IMR-90 (cell line): Measurements from ENCODE around the gene PLBD2. TPM values are rescaled to one million over a fixed set of nuclear protein-coding genes. Genes with fewer than 3 reads are reported as not detected.
A peak's percentile ranks its signal among the peaks of the same experiment; 100 is the strongest.

Experiments
- ATAC-seq: fragments of 200-7000 bp; cut with Tn5 transposase; 2 replicates; pipeline ENCODE4 v1.9.1; 2020; ENCODE audit warnings: low read depth, mild to moderate bottlenecking, moderate library complexity
- BruUV-seq: library from RNA; stranded (reverse); fragments of 400-500 nt; replicated peaks from 2 replicates; lab custom pipeline; 2021; lab: Mats Ljungman, UMichigan
- CTCF ChIA-PET: fragments of 300-600 bp; formaldehyde crosslinking; extraction: SDS; loops from one replicate; lab custom pipeline; 2021; ENCODE audit warnings: antibody characterized with exemption; lab: Yijun Ruan, JAX
- POLR2A ChIA-PET: fragments of 300-600 bp; sonication (Branson Sonifier 250); formaldehyde crosslinking; loops from one replicate; lab custom pipeline; 2022; ENCODE audit warnings: antibody characterized with exemption; ENCODE audit not compliant: unreplicated experiment; lab: Charles Lee
- DNase-seq: peaks from one replicate; pipeline ENCODE4 v3.0.0; 2013
- H2AFZ ChIP-seq: replicated peaks from 2 replicates; pipeline ENCODE3; 2013; ENCODE audit warnings: low read length, mild to moderate bottlenecking; ENCODE audit not compliant: poor library complexity
- H2AK5ac ChIP-seq: 2 replicates; pipeline ENCODE4 v1.6.1; 2013; ENCODE audit warnings: low read depth, low read length, inconsistent platforms
- H2AK9ac ChIP-seq: replicated peaks from 2 replicates; pipeline ENCODE3; 2013; ENCODE audit warnings: mild to moderate bottlenecking, low read depth, low read length, moderate library complexity; ENCODE audit not compliant: poor library complexity
- H2BK120ac ChIP-seq: 2 replicates; pipeline ENCODE4 v1.6.1; 2013; ENCODE audit warnings: low read depth, low read length, inconsistent platforms
- H2BK15ac ChIP-seq: 3 replicates; pipeline ENCODE4 v1.6.1; 2013; ENCODE audit warnings: low read depth, low read length, inconsistent platforms
- H2BK20ac ChIP-seq: 2 replicates; pipeline ENCODE4 v1.6.1; 2013; ENCODE audit warnings: low read depth, mild to moderate bottlenecking, inconsistent platforms, low read length, moderate library complexity
- H2BK5ac ChIP-seq: 2 replicates; pipeline ENCODE4 v1.6.1; 2013; ENCODE audit warnings: mild to moderate bottlenecking, low read depth, low read length, inconsistent platforms; ENCODE audit not compliant: poor library complexity, severe bottlenecking
- H3K14ac ChIP-seq: replicated peaks from 2 replicates; pipeline ENCODE4 v1.6.1; 2013; ENCODE audit warnings: low read depth, low read length, inconsistent platforms
- H3K18ac ChIP-seq: 2 replicates; pipeline ENCODE4 v1.6.1; 2013; ENCODE audit warnings: low read depth, low read length, control low read depth
- H3K23ac ChIP-seq: 2 replicates; pipeline ENCODE4 v1.6.1; 2013; ENCODE audit warnings: low read depth, low read length, inconsistent platforms
- H3K27ac ChIP-seq: 2 replicates; pipeline ENCODE4 v1.5.1; 2013; ENCODE audit warnings: mild to moderate bottlenecking, control low read depth, low read length; ENCODE audit not compliant: insufficient read depth
- H3K27me3 ChIP-seq: 2 replicates; pipeline ENCODE4 v1.6.1; 2013; ENCODE audit warnings: low read length; ENCODE audit not compliant: control insufficient read depth, insufficient read depth
- H3K36me3 ChIP-seq: 2 replicates; pipeline ENCODE4 v1.6.1; 2013; ENCODE audit warnings: low read length, mixed read lengths; ENCODE audit not compliant: control insufficient read depth, insufficient read depth
- H3K4ac ChIP-seq: 2 replicates; pipeline ENCODE4 v1.6.1; 2013; ENCODE audit warnings: low read depth, low read length, inconsistent platforms
- H3K4me1 ChIP-seq: 2 replicates; pipeline ENCODE4 v1.6.1; 2013; ENCODE audit warnings: low read length, mixed read lengths; ENCODE audit not compliant: control insufficient read depth, insufficient read depth
- H3K4me2 ChIP-seq: 2 replicates; pipeline ENCODE4 v1.6.1; 2013; ENCODE audit warnings: low read depth, mild to moderate bottlenecking, control low read depth, low read length, moderate library complexity
- H3K4me3 ChIP-seq: 2 replicates; pipeline ENCODE4 v1.5.1; 2013; ENCODE audit warnings: low read depth, mild to moderate bottlenecking, control low read depth, low read length, moderate library complexity; ENCODE audit not compliant: insufficient read depth
- H3K56ac ChIP-seq: 2 replicates; pipeline ENCODE4 v1.6.1; 2013; ENCODE audit warnings: low read length, inconsistent platforms; ENCODE audit not compliant: insufficient read depth; ENCODE audit errors: extremely low read depth
- H3K79me1 ChIP-seq, 2 experiments: 2 replicates each; pipeline ENCODE4 v1.6.1; 2013; ENCODE audit warnings: low read length in 2 of 2, inconsistent platforms in 1 of 2, low read depth in 1 of 2
- H3K9ac ChIP-seq: 2 replicates; pipeline ENCODE4 v1.6.1; 2013; ENCODE audit warnings: low read depth, low read length, control low read depth
- H3K9me1 ChIP-seq: 2 replicates; pipeline ENCODE4 v1.6.1; 2013; ENCODE audit warnings: low read length, inconsistent platforms; ENCODE audit not compliant: insufficient read depth
- H3K9me3 ChIP-seq: 2 replicates; pipeline ENCODE4 v1.6.1; 2013; ENCODE audit warnings: low read length; ENCODE audit not compliant: control insufficient read depth, insufficient read depth
- H4K20me1 ChIP-seq: 2 replicates; pipeline ENCODE4 v1.6.1; 2013; ENCODE audit warnings: low read length, inconsistent platforms; ENCODE audit not compliant: insufficient read depth
- H4K5ac ChIP-seq: 2 replicates; pipeline ENCODE4 v1.6.1; 2013; ENCODE audit warnings: mild to moderate bottlenecking, low read depth, low read length, control low read depth
- H4K8ac ChIP-seq, 2 experiments: 2 replicates each; pipeline ENCODE4 v1.6.1; 2013; ENCODE audit warnings: low read depth in 2 of 2, low read length in 2 of 2, control low read depth in 1 of 2, inconsistent platforms in 1 of 2
- H4K91ac ChIP-seq: 2 replicates; pipeline ENCODE4 v1.6.1; 2013; ENCODE audit warnings: low read depth, low read length, inconsistent platforms; ENCODE audit not compliant: insufficient read depth
- BHLHE40 ChIP-seq: fragments of 150-350 bp; IDR thresholded peaks from 2 replicates; pipeline ENCODE4 v1.6.1; 2016; ENCODE audit warnings: mild to moderate bottlenecking, low read depth, low read length
- CEBPB ChIP-seq: IDR thresholded peaks from 2 replicates; pipeline ENCODE4 v1.6.1; 2012; ENCODE audit warnings: low read depth, low read length, improper control_type of control experiment
- CHD1 ChIP-seq: IDR thresholded peaks from 2 replicates; pipeline ENCODE4 v1.6.1; 2012; ENCODE audit warnings: low read depth, low read length, improper control_type of control experiment
- CTCF ChIP-seq: conservative IDR thresholded peaks from 2 replicates; pipeline ENCODE4 v1.5.1; 2012; ENCODE audit warnings: mild to moderate bottlenecking, low read depth, low read length, improper control_type of control experiment
- ELK1 ChIP-seq: fragments of 150-350 bp; IDR thresholded peaks from 2 replicates; pipeline ENCODE4 v1.6.1; 2016; ENCODE audit warnings: low read depth, mild to moderate bottlenecking, low read length, moderate library complexity, borderline replicate concordance
- FOS ChIP-seq: fragments of 150-350 bp; IDR thresholded peaks from 2 replicates; pipeline ENCODE4 v1.6.1; 2016; ENCODE audit warnings: low read depth, low read length
- MAFK ChIP-seq: IDR thresholded peaks from 2 replicates; pipeline ENCODE4 v1.6.1; 2012; ENCODE audit warnings: low read depth, low read length, improper control_type of control experiment
- MAZ ChIP-seq: IDR thresholded peaks from 2 replicates; pipeline ENCODE4 v1.6.1; 2012; ENCODE audit warnings: low read depth, mild to moderate bottlenecking, low read length, improper control_type of control experiment, moderate library complexity, borderline replicate concordance
- MXI1 ChIP-seq: IDR thresholded peaks from 2 replicates; pipeline ENCODE4 v1.6.1; 2012; ENCODE audit warnings: low read depth, mild to moderate bottlenecking, low read length, moderate library complexity, borderline replicate concordance
- NFE2L2 ChIP-seq: fragments of 150-350 bp; IDR thresholded peaks from 2 replicates; pipeline ENCODE4 v1.6.1; 2016; ENCODE audit warnings: low read depth, mild to moderate bottlenecking, low read length
- POLR2A ChIP-seq: IDR thresholded peaks from 2 replicates; pipeline ENCODE4 v1.6.1; 2012; ENCODE audit warnings: mild to moderate bottlenecking, low read depth, low read length
- RAD21 ChIP-seq: IDR thresholded peaks from 2 replicates; pipeline ENCODE4 v1.6.1; 2012; ENCODE audit warnings: low read length, improper control_type of control experiment
- RCOR1 ChIP-seq: IDR thresholded peaks from 2 replicates; pipeline ENCODE4 v1.6.1; 2012; ENCODE audit warnings: mild to moderate bottlenecking, low read length, improper control_type of control experiment; ENCODE audit not compliant: insufficient replicate concordance
- RFX5 ChIP-seq: IDR thresholded peaks from 2 replicates; pipeline ENCODE4 v1.8.0; 2012; ENCODE audit warnings: low read depth, mild to moderate bottlenecking, low read length, moderate library complexity
- SMC3 ChIP-seq: fragments of 150-350 bp; IDR thresholded peaks from 2 replicates; pipeline ENCODE4 v1.6.1; 2016; ENCODE audit warnings: low read depth, mild to moderate bottlenecking, antibody characterized with exemption, low read length, moderate library complexity
- USF2 ChIP-seq: fragments of 150-350 bp; IDR thresholded peaks from 2 replicates; pipeline ENCODE4 v1.6.1; 2017; ENCODE audit warnings: mild to moderate bottlenecking, antibody characterized with exemption, low read length, low read depth
- WGBS, 2 experiments: methylation state at CpG; one replicate each; pipeline versions ENCODE4 v1.1.5 to v1.1.7; 2013; ENCODE audit warnings: missing lambda C conversion rate in 2 of 2; ENCODE audit not compliant: insufficient read length in 1 of 2; ENCODE audit errors: extremely low coverage in 2 of 2; 5-methylcytosine and 5-hydroxymethylcytosine counted together
- dilution Hi-C: fragments of 300-500 bp; cut with HindIII; formaldehyde crosslinking; loops from one replicate; pipeline ENCODE4 v1.14.3; 2018; ENCODE audit warnings: low sequenced_read_pairs; ENCODE audit not compliant: unreplicated experiment
- in situ Hi-C: fragments of 300-500 bp; cut with MboI; formaldehyde crosslinking; loops from 3 replicates; pipeline ENCODE4 v1.14.3; 2019; ENCODE audit warnings: low sequenced_read_pairs, inconsistent platforms, mixed read lengths
- intact Hi-C: fragments of 100-400 bp; cut with micrococcal nuclease; formaldehyde crosslinking; loops from 2 replicates; pipeline ENCODE4 v1.10.0; 2022
- polyA plus RNA-seq, 3 experiments: library from polyadenylated mRNA; depleted of rRNA; stranded (reverse); fragments of >200 nt; gene quantifications; 2 replicates each; pipeline ENCODE4 v1.2.3, GENCODE V29; 2012; ENCODE audit warnings: low replicate concordance in 1 of 3
- total RNA-seq: library from RNA; depleted of rRNA; stranded (reverse); fragments of >200 nt; gene quantifications from 2 replicates; pipeline ENCODE4 v1.2.3, GENCODE V29; 2012

The PLBD2 gene
- total and polyA plus RNA-seq, 2 of the 4 experiments (the other 2 are of a cell fraction) = 7.3 to 44.5 TPM

GRCh38 chr12:113348849-113349536, 9.4 kb upstream of the PLBD2 start:
- TF ChIP-seq CHD1 (no peak), RFX5 (no peak), MAFK (no peak), RAD21 (no peak), MAZ (no peak), SMC3 (no peak), BHLHE40 (no peak), ELK1 (no peak), RCOR1 (no peak), MXI1 (no peak), USF2 (no peak), POLR2A (no peak), NFE2L2 (no peak), CTCF (no peak), CEBPB (no peak), FOS (no peak)
- dilution Hi-C loops = no loop called here
- Histone ChIP-seq H2BK120ac (no peak overlapping the region), H3K9me3 (no peaks in the 10 kb centered on the region), H4K20me1 (no peaks in the 10 kb centered on the region), H4K91ac (no peak overlapping the region), H3K27me3 (peaks cover 9% of the 10 kb centered on the region; the same call in 1 of the 2 replicates), H3K4me3 (no peak overlapping the region), H2AK9ac (peak overlapping the region; percentile 24), H3K4me2 (no peak overlapping the region), H2BK15ac (no peak overlapping the region), H3K9me1 (no peaks in the 10 kb centered on the region), H2BK20ac (no peak overlapping the region), H3K14ac (no peak overlapping the region), H3K36me3 (no peaks in the 10 kb centered on the region), H3K23ac (no peak overlapping the region), H4K8ac (no peak overlapping the region), H3K4me1 (no peaks in the 10 kb centered on the region; the same call in 1 of the 2 replicates), H2AFZ (no peak overlapping the region), H3K56ac (no peak overlapping the region), H3K9ac (no peak overlapping the region), H3K18ac (no peak overlapping the region), H3K27ac (no peak overlapping the region), H3K4ac (no peak overlapping the region), H4K5ac (no peak overlapping the region), H3K79me1 (no peaks in the 10 kb centered on the region), H2AK5ac (no peak overlapping the region), H2BK5ac (no peak overlapping the region)
- CTCF ChIA-PET = no interaction called here
- POLR2A ChIA-PET = no interaction called here
- ATAC-seq (no peak), DNase-seq (no peak)
- in situ Hi-C loops = no loop called here
- BruUV-seq = no TSS peak
- 48% methylated on average over 5 of the region's 19 CpGs; no CpG with 5 or more reads in 1 of the 2 experiments for WGBS, 2 experiments
- intact Hi-C loops = no loop called here
